ENCODE measurements around the gene METTL25.

The METTL25 gene

DNA sequence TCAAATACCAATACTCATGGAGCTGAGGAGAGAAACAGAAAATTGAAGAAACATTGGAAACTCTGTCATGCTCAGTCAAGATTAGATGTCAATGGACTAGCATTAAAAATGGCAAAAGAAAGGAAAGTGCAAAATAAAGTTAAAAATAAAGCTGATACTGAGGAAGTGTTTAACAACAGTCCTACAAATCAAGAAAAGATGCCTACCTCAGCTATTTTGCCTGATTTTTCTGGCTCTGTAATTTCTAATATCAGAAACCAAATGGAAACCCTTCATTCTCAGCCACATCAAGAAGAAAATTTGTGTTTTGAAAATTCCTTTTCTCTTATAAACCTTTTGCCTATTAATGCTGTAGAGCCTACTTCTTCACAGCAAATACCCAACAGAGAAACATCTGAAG is 40.5 kb downstream of the METTL25 start:
- Histone ChIP-seq H3K9me3 (ENCODE audit: control insufficient read depth, low read length) (no peaks in the 10 kb centered on the region), H3K23ac (ENCODE audit: low read length in 2 of 2) (no peak overlapping the region)

DNA sequence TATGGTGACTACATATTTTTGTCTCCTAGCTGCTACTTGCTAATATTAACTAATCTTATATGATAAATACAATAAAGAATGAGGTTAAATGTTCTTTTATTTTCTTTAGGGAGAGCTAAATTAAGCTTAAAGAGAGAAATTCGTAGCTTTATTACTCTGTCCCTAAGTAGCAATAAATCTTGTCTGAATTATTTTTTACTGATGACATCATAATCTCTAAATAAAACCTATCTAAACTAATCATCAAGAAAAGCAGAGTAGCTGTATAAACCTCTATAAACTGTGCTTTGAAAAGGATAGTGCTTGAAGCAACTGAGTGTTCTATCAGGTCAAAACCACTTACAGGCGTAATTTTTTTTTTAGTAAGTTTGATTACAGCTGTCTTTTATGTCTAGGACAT is 42.5 kb downstream of the METTL25 start:
- Histone ChIP-seq H3K27ac (ENCODE audit: low read length, poor library complexity, severe bottlenecking) (no peak overlapping the region), H2AFZ (ENCODE audit: low read depth, low read length) (no peak overlapping the region), H3K4me1 (ENCODE audit: control insufficient read depth, insufficient read depth, low read depth, low read length) (no peaks in the 10 kb centered on the region), H2AK5ac (ENCODE audit: low read length, severe bottlenecking) (no peak overlapping the region), H3K18ac (ENCODE audit: low read depth in 1 of 2, low read length in 2 of 2) (no peak overlapping the region), H2BK12ac (ENCODE audit: low read length in 2 of 2) (no peak overlapping the region), H2BK5ac (ENCODE audit: low read depth, low read length, poor library complexity, severe bottlenecking) (no peak overlapping the region), H3K23ac (ENCODE audit: low read length in 2 of 2) (no peak overlapping the region), H3K4me2 (ENCODE audit: low read length, poor library complexity, severe bottlenecking) (no peak overlapping the region), H3K9ac (ENCODE audit: low read length) (no peak overlapping the region), H3K79me1 (replicated peaks; ENCODE audit: low read length, poor library complexity, severe bottlenecking) (peaks cover 1% of the 10 kb centered on the region), H3K4ac (ENCODE audit: low read depth in 1 of 2, low read length in 2 of 2) (no peak overlapping the region), H4K8ac (ENCODE audit: low read length) (no peak overlapping the region), H3K4me3 (ENCODE audit: insufficient read depth in 1 of 2, low read depth in 1 of 2, low read length in 2 of 2) (no peak overlapping the region), H3K14ac (ENCODE audit: low read length in 2 of 2) (no peak overlapping the region), H3K27me3 (ENCODE audit: control insufficient read depth in 1 of 2, insufficient read depth in 1 of 2, low read length in 2 of 2) (no peaks in the 10 kb centered on the region), H3K36me3 (ENCODE audit: control insufficient read depth in 1 of 2, insufficient read depth in 2 of 2, low read depth in 1 of 2, low read length in 2 of 2) (no peaks in the 10 kb centered on the region), H4K91ac (ENCODE audit: low read length) (no peak overlapping the region), H3K9me3 (ENCODE audit: control insufficient read depth, low read length) (no peaks in the 10 kb centered on the region), H2BK120ac (ENCODE audit: low read depth, low read length) (no peak overlapping the region), H2BK15ac (ENCODE audit: low read depth, poor library complexity, severe bottlenecking) (no peak overlapping the region)
- no CpG with 5 or more reads among the region's 2 CpGs for WGBS
- no peak for DNase-seq

More for the DNA sequence above, 40.5 kb downstream of the METTL25 start:
- no peak overlapping the region for H3K4me2 ChIP-seq (ENCODE audit: low read length, poor library complexity, severe bottlenecking)
- H2BK15ac ChIP-seq (ENCODE audit: low read depth, poor library complexity, severe bottlenecking) = no peak overlapping the region
- H3K4ac ChIP-seq (ENCODE audit: low read depth in 1 of 2, low read length in 2 of 2) = no peak overlapping the region
- H4K8ac ChIP-seq (ENCODE audit: low read length) = no peak overlapping the region
- H3K18ac ChIP-seq (ENCODE audit: low read depth in 1 of 2, low read length in 2 of 2) = no peak overlapping the region
- DNase-seq = no peak
- H3K9ac ChIP-seq (ENCODE audit: low read length) = no peak overlapping the region
- no peak overlapping the region for H2AK5ac ChIP-seq (ENCODE audit: low read length, severe bottlenecking)
- no peak overlapping the region for H4K91ac ChIP-seq (ENCODE audit: low read length)
- peaks cover 1% of the 10 kb centered on the region for H3K79me1 ChIP-seq (replicated peaks; ENCODE audit: low read length, poor library complexity, severe bottlenecking)
- H3K14ac ChIP-seq (ENCODE audit: low read length in 2 of 2) = no peak overlapping the region
- peaks cover 0 to 4% of the 10 kb centered on the region in 2 experiments for H3K36me3 ChIP-seq (ENCODE audit: control insufficient read depth in 1 of 2, insufficient read depth in 2 of 2, low read depth in 1 of 2, low read length in 2 of 2)
- no peak overlapping the region for H2BK120ac ChIP-seq (ENCODE audit: low read depth, low read length)
- H3K4me1 ChIP-seq (ENCODE audit: control insufficient read depth, insufficient read depth, low read depth, low read length) = no peaks in the 10 kb centered on the region
- no peaks in the 10 kb centered on the region for H3K27me3 ChIP-seq (ENCODE audit: control insufficient read depth in 1 of 2, insufficient read depth in 1 of 2, low read length in 2 of 2)
- no peak overlapping the region for H3K4me3 ChIP-seq (ENCODE audit: insufficient read depth in 1 of 2, low read depth in 1 of 2, low read length in 2 of 2)
- H2BK5ac ChIP-seq (ENCODE audit: low read depth, low read length, poor library complexity, severe bottlenecking) = no peak overlapping the region
- no peak overlapping the region for H3K27ac ChIP-seq (ENCODE audit: low read length, poor library complexity, severe bottlenecking)
- no peak overlapping the region for H2AFZ ChIP-seq (ENCODE audit: low read depth, low read length)
- no peak overlapping the region for H2BK12ac ChIP-seq (ENCODE audit: low read length in 2 of 2)

DNA sequence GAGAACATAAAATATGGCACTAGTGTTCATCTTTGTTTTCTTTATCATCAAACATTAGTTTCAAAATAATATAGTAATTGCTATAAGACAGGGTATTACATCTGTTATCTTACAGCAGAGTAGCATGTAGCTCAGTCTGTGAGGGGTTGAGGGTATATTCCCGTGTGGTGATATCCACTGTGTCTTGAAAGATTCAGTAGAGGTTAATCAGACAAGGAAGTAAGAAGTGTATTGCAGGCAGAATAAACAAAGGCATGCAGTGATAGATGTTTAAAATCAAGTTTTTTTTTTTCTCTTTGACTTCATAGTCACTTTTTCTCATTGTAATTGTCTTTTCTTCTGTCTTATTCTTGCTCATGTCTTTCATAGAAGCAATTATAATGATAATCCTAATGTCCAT is 48.3 kb downstream of the METTL25 start:
- no peak overlapping the region for H3K4ac ChIP-seq (ENCODE audit: low read depth in 1 of 2, low read length in 2 of 2)
- peaks cover 1% of the 10 kb centered on the region for H3K79me1 ChIP-seq (replicated peaks; ENCODE audit: low read length, poor library complexity, severe bottlenecking)
- H4K8ac ChIP-seq (ENCODE audit: low read length) = no peak overlapping the region
- no peak overlapping the region for H3K27ac ChIP-seq (ENCODE audit: low read length, poor library complexity, severe bottlenecking)
- no peak overlapping the region for H2AK5ac ChIP-seq (ENCODE audit: low read length, severe bottlenecking)
- no peaks in the 10 kb centered on the region for H3K9me3 ChIP-seq (ENCODE audit: control insufficient read depth, low read length)
- no peak overlapping the region for H3K18ac ChIP-seq (ENCODE audit: low read depth in 1 of 2, low read length in 2 of 2)
- 88% methylated on average over 1 of the region's 1 CpG for WGBS
- H3K23ac ChIP-seq (ENCODE audit: low read length in 2 of 2) = no peak overlapping the region
- no peaks in the 10 kb centered on the region for H3K36me3 ChIP-seq (ENCODE audit: control insufficient read depth in 1 of 2, insufficient read depth in 2 of 2, low read depth in 1 of 2, low read length in 2 of 2)
- H3K4me2 ChIP-seq (ENCODE audit: low read length, poor library complexity, severe bottlenecking) = no peak overlapping the region
- no peak overlapping the region for H3K4me3 ChIP-seq (ENCODE audit: insufficient read depth in 1 of 2, low read depth in 1 of 2, low read length in 2 of 2)
- no peak overlapping the region for H2BK15ac ChIP-seq (ENCODE audit: low read depth, poor library complexity, severe bottlenecking)
- H2BK120ac ChIP-seq (ENCODE audit: low read depth, low read length) = no peak overlapping the region
- no peak overlapping the region for H3K14ac ChIP-seq (ENCODE audit: low read length in 2 of 2)
- H2BK5ac ChIP-seq (ENCODE audit: low read depth, low read length, poor library complexity, severe bottlenecking) = no peak overlapping the region
- H2AFZ ChIP-seq (ENCODE audit: low read depth, low read length) = no peak overlapping the region
- H3K4me1 ChIP-seq (ENCODE audit: control insufficient read depth, insufficient read depth, low read depth, low read length) = no peaks in the 10 kb centered on the region
- H3K27me3 ChIP-seq (ENCODE audit: control insufficient read depth in 1 of 2, insufficient read depth in 1 of 2, low read length in 2 of 2) = no peaks in the 10 kb centered on the region
- DNase-seq = no peak
- no peak overlapping the region for H4K91ac ChIP-seq (ENCODE audit: low read length)
- no peak overlapping the region for H3K9ac ChIP-seq (ENCODE audit: low read length)
- no peak overlapping the region for H2BK12ac ChIP-seq (ENCODE audit: low read length in 2 of 2)

DNA sequence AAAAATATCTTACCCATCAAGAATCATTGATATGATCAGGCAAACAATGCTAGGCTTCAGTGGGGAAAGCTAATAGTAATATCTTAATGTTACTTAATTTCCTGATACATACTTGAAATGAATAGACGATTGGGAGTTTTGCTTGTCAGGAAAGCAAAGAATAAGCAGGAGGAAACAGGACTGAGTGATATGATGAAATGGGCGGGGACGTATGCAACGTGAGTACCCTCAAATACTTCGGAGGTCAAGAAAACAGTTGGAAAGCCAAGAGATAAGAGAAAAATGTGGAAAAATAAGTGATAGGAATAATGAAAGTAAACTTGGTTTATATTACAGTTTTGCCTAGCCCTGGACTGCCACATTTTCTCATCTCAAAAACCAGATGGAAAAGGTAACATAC is 49.2 kb downstream of the METTL25 start:
- Histone ChIP-seq H2BK15ac (ENCODE audit: low read depth, poor library complexity, severe bottlenecking) (no peak overlapping the region), H2BK12ac (ENCODE audit: low read length in 2 of 2) (no peak overlapping the region), H3K27me3 (ENCODE audit: control insufficient read depth in 1 of 2, insufficient read depth in 1 of 2, low read length in 2 of 2) (no peaks in the 10 kb centered on the region), H3K4me2 (ENCODE audit: low read length, poor library complexity, severe bottlenecking) (no peak overlapping the region), H3K9me3 (ENCODE audit: control insufficient read depth, low read length) (no peaks in the 10 kb centered on the region), H3K27ac (ENCODE audit: low read length, poor library complexity, severe bottlenecking) (no peak overlapping the region), H3K4me3 (ENCODE audit: insufficient read depth in 1 of 2, low read depth in 1 of 2, low read length in 2 of 2) (no peak overlapping the region), H2AK5ac (ENCODE audit: low read length, severe bottlenecking) (no peak overlapping the region), H4K8ac (ENCODE audit: low read length) (no peak overlapping the region), H3K18ac (ENCODE audit: low read depth in 1 of 2, low read length in 2 of 2) (no peak overlapping the region), H2AFZ (ENCODE audit: low read depth, low read length) (no peak overlapping the region), H3K14ac (ENCODE audit: low read length in 2 of 2) (no peak overlapping the region), H3K4me1 (ENCODE audit: control insufficient read depth, insufficient read depth, low read depth, low read length) (no peaks in the 10 kb centered on the region), H4K91ac (ENCODE audit: low read length) (no peak overlapping the region), H3K79me1 (replicated peaks; ENCODE audit: low read length, poor library complexity, severe bottlenecking) (peaks cover 1% of the 10 kb centered on the region), H3K23ac (ENCODE audit: low read length in 2 of 2) (no peak overlapping the region), H2BK120ac (ENCODE audit: low read depth, low read length) (no peak overlapping the region), H3K36me3 (ENCODE audit: control insufficient read depth in 1 of 2, insufficient read depth in 2 of 2, low read depth in 1 of 2, low read length in 2 of 2) (no peaks in the 10 kb centered on the region), H2BK5ac (ENCODE audit: low read depth, low read length, poor library complexity, severe bottlenecking) (no peak overlapping the region), H3K9ac (ENCODE audit: low read length) (no peak overlapping the region), H3K4ac (ENCODE audit: low read depth in 1 of 2, low read length in 2 of 2) (no peak overlapping the region)
- 92% methylated on average over 5 of the region's 5 CpGs for WGBS
- no peak for DNase-seq
